GM10248 (cell line): ENCODE measurements around the gene RAMP1.

ENCODE experiments used
- CTCF ChIA-PET: fragments of 300-600 bp; sonication (Branson Sonifier 250); formaldehyde crosslinking; extraction: SDS; loops from one replicate; lab custom pipeline; 2021; ENCODE audit warnings: antibody characterized with exemption; lab: Yijun Ruan, JAX
- POLR2A ChIA-PET: fragments of 350-650 bp; sonication (Branson Sonifier 250); formaldehyde crosslinking; extraction: SDS; loops from one replicate; lab custom pipeline; 2020; ENCODE audit warnings: antibody characterized with exemption; lab: Yijun Ruan, JAX
- DNase-seq: peaks from one replicate; pipeline ENCODE4 v3.0.0; 2012; ENCODE audit errors: extremely low spot score
- TF ChIP-seq, protein P1 (sequence below): IDR thresholded peaks from 2 replicates; pipeline ENCODE4 v1.5.1; 2012; ENCODE audit warnings: mild to moderate bottlenecking, low read depth; ENCODE audit errors: extremely low read depth, missing control alignments, control extremely low read depth

RAMP1 gene

DNA sequence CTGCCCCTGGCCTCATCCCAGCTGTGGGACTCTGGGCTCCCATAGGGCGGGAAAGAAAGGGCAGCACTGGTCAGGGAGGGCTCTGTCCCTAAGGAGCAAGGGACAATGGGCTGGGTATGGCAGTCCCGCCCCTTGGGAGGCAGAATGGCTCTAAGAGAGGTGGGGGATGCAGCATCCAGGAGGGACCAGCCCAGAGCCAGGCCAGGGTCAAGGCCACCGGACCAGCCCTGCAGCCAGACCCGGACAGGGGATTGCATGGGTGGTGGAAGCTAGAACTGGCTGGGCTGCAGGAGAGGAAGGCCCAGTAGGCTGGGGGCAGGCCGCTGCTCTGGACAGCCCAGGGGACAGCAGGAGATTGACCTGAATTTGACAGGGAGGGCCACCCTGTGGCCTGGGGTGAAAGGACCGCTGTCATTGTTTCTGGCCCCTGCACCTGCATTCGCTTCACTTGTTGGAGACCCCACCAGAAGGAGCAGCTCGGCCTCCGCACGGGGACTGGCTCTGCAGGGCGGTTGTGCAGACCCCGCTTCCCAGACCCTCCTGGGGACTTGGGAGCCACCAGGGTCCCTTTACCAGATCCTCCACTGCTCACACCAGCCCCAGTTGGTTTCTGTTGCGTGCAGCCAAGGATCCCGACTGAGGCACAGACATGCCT, 14.6 kb downstream of the RAMP1 start:
- TF ChIP-seq, protein P1, sequence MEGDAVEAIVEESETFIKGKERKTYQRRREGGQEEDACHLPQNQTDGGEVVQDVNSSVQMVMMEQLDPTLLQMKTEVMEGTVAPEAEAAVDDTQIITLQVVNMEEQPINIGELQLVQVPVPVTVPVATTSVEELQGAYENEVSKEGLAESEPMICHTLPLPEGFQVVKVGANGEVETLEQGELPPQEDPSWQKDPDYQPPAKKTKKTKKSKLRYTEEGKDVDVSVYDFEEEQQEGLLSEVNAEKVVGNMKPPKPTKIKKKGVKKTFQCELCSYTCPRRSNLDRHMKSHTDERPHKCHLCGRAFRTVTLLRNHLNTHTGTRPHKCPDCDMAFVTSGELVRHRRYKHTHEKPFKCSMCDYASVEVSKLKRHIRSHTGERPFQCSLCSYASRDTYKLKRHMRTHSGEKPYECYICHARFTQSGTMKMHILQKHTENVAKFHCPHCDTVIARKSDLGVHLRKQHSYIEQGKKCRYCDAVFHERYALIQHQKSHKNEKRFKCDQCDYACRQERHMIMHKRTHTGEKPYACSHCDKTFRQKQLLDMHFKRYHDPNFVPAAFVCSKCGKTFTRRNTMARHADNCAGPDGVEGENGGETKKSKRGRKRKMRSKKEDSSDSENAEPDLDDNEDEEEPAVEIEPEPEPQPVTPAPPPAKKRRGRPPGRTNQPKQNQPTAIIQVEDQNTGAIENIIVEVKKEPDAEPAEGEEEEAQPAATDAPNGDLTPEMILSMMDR = no peak
- CTCF ChIA-PET = interaction anchor here (0.8 kb wide), 1 partner anchor 25 kb away, joined by 3 read pairs; no protein-coding TSS in a partner anchor
- POLR2A ChIA-PET = no interaction called here
- no peak for DNase-seq

DNA sequence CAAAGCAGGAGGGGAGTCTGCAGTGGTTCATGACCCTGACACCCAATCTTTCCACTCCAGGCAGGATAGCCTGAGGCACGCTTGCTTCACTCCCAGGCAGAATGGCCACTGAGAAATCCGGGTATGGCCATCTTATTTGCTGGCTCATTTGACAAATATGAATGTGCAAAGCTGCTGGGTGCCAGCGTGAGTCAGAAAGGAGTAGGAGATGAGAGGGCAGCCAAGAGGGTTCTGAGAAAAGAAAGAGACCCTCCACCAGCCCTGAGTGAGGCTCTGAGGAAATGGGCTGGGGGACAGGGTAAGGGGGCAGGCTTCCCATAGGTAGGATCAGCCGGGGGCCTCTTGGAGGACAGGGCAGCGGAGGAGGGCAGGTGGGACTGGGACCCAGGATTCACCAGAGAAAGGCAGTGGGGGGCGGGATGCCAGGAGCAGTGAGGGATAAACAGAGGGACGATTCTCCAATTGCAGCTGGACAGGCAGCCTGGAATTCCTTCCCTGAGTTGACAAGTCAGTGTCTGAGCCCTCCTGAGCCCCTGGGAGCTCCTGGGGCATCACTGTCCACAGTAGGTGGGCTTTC, 15.2 kb downstream of the RAMP1 start:
- CTCF ChIA-PET = interaction anchor here (1.0 kb wide), 1 partner anchor 49 kb away, joined by 3 read pairs; no protein-coding TSS in a partner anchor
- DNase-seq = no peak
- TF ChIP-seq, protein P1 = no peak
- POLR2A ChIA-PET = no interaction called here

DNA sequence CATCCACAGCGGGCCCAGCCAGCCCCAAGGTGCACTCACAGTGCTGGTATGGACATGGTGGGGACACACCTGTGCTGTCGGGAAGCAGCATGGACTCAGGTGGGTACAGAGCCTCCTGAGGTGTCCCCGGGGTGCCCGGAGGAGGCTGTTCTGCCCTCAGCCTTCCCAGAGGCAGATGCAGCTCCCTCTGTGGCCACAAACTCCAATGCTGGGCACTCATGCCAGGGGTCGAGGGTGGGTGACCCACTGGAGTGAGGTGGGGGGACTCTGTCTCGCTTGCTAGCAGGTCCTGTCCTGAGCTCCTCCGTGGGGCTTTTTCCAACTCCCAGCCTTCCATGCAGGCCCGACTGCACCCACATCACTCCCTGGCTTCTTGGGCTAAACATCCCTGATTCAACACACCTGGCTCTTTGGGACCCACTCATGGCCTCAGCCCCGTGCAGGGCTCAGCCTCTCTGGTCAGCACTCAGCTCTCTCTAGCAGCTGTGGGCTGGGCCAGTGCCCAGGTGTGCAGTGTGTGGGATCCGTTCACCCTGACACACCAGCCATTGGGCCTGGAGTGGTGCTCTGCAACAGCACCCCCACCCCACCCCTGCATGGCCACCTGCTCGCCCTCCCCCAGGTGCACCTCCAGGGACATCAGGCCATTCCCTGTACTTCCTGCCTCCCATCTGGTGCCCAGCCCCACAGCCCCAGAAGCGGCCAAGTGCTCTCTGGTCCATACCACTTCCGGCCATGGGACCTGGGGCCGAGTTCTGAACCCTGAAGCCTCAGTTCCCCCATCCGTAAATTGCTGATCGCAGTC, 16.0 kb downstream of the RAMP1 start:
- DNase-seq = no peak
- ChIA-PET POLR2A (no interaction called here), CTCF (interaction anchor here (1.0 kb wide), 1 partner anchor 48 kb away, joined by 3 read pairs; no protein-coding TSS in a partner anchor)
- TF ChIP-seq, protein P1 = no peak

DNA sequence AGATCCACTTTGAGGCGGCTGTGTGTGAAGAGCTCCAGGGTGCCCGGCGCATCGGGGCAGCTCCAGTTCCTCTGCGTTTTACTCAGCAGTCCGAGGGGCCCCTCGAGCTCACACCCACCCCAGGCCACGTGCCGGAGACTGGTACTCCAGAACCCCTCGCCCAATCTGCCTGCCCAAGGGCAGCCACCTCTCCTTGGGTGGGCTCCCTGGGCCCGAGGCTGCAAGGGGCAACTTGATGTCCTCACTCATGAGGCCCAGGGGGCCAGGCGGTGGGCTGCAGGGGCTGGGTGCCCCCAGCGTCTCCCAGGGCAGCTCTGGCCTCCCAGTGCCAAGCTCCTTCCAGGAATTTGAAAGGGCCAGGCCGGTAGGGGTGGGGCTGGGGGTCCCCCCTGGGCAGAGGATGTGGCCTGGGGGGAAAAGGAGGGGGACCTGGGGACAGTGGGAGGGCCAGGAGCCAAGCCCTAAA, 16.7 kb downstream of the RAMP1 start:
- ChIA-PET POLR2A (no interaction called here), CTCF (no interaction called here)
- no peak for DNase-seq
- TF ChIP-seq, protein P1 = no peak

DNA sequence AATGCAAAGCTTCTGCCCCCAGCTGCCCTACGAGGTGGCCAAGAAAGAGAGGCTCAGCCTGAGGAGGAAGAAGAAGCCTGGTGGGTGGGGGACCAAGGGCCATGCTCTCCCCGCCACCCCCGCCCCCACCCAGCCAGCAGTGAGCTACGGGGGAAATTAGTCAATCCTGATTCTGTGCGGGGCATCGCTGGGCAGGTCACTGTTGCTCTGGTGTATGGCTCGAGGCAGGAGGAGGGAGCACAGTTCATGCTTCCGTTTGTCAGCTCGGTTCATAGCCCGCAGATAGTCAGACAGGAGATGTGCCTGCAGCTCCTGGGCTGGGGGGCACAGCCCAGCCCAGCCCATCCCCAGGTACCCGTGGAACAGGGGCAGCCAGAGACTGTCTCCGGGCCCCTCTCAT, 17.1 kb downstream of the RAMP1 start:
- TF ChIP-seq, protein P1 = no peak
- ChIA-PET CTCF (no interaction called here), POLR2A (no interaction called here)
- no peak for DNase-seq

DNA sequence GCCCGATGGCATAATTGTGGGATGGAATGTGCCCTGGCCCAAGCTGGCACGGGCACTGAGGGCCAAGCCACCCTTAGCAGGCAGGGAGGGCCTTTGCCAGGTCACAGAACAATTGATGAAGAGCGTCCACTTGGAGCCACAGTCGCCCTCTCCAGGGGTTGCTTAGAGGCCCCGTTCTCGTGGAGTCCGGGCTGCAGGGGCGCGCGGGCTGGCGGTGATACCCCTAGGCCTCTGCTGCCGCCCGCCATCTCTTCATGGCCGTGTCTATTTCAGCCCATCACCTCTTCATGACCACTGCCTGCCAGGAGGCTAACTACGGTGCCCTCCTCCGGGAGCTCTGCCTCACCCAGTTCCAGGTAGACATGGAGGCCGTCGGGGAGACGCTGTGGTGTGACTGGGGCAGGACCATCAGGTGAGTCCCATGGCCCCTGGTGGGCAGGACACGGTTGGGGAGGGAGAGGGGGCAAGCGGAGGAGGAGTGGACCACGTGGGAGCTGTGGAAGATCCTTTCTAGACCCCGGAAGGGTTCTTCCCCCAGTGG, 17.6 kb downstream of the RAMP1 start:
- CTCF ChIA-PET = no interaction called here
- TF ChIP-seq, protein P1 = no peak
- POLR2A ChIA-PET = no interaction called here
- DNase-seq = no peak
